NB4 (cell line): ENCODE data around the gene TFCP2L1.

Source experiments
- MYC ChIP-seq: IDR thresholded peaks from 2 replicates; pipeline ENCODE4 v1.6.1; 2011; ENCODE audit warnings: low read depth, low read length
- POLR2A ChIP-seq: IDR thresholded peaks from 2 replicates; pipeline ENCODE4 v1.6.1; 2011; ENCODE audit warnings: mild to moderate bottlenecking; ENCODE audit not compliant: insufficient read length; ENCODE audit errors: extremely low read depth
- TF ChIP-seq, protein P1 (sequence below): IDR thresholded peaks from one replicate; pipeline ENCODE4 v1.5.1; 2012; ENCODE audit warnings: low read depth, low read length
- TF ChIP-seq, protein P2 (sequence below): IDR thresholded peaks from 2 replicates; pipeline ENCODE4 v1.6.1; 2011; ENCODE audit warnings: low read depth, low read length

DNA sequence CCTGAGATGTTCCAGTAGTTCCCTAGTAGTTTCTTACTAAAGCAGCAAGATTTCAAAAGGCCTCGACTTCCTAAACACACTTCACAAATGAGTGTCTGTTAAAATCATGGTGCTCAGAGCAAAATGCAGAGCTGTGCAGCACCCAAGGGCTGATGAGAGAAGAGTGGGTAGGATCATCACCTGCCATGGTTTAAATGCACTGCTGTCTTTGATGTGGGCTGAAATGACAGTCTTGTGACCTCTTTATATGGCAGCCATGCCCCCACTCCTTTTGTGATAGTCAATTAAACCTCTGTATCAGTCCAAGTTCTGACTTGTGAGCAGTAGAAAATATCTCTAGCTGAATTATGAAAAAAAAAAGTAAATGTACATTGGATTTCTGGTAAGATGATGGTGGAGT is 107.1 kb downstream of the TFCP2L1 start:
- TF ChIP-seq, protein P1, sequence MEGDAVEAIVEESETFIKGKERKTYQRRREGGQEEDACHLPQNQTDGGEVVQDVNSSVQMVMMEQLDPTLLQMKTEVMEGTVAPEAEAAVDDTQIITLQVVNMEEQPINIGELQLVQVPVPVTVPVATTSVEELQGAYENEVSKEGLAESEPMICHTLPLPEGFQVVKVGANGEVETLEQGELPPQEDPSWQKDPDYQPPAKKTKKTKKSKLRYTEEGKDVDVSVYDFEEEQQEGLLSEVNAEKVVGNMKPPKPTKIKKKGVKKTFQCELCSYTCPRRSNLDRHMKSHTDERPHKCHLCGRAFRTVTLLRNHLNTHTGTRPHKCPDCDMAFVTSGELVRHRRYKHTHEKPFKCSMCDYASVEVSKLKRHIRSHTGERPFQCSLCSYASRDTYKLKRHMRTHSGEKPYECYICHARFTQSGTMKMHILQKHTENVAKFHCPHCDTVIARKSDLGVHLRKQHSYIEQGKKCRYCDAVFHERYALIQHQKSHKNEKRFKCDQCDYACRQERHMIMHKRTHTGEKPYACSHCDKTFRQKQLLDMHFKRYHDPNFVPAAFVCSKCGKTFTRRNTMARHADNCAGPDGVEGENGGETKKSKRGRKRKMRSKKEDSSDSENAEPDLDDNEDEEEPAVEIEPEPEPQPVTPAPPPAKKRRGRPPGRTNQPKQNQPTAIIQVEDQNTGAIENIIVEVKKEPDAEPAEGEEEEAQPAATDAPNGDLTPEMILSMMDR, result no peak
- no peak for TF ChIP-seq POLR2A
- TF ChIP-seq MYC, result no peak
- TF ChIP-seq, protein P2, sequence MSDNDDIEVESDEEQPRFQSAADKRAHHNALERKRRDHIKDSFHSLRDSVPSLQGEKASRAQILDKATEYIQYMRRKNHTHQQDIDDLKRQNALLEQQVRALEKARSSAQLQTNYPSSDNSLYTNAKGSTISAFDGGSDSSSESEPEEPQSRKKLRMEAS, result no peak
